Right renal pelvis (tissue), 4 donors: ENCODE data around the gene RAB40C. TPM values are rescaled to one million over a fixed set of nuclear protein-coding genes. Genes with fewer than 3 reads are reported as not detected.

Experiments
- DNase-seq, 4 donors: peaks; one replicate each; pipeline ENCODE4 v3.0.0-alpha.2; 2013; ENCODE audit warnings: low read depth in 4 of 4, low spot score in 3 of 4, missing footprints in 1 of 4
- polyA plus RNA-seq, 4 donors: library from polyadenylated mRNA; unstranded; fragments of 120-200 nt; gene quantifications; one replicate each; pipeline ENCODE4 v1.2.1, GENCODE V29; 2013; ENCODE audit not compliant: insufficient read length in 4 of 4

The RAB40C gene
- polyA plus RNA-seq, 4 donors, result 17.1 to 28.6 (median 19.9) TPM

GRCh38 chr16:641326-642188 lies 51.7 kb downstream of the RAB40C start, which contains the start of gene MCRIP2:
MCRIP2 (plus strand) TSS chr16:641828; CDS start chr16:641992, 164 bp downstream.
- DNase-seq, result no peak

DNA sequence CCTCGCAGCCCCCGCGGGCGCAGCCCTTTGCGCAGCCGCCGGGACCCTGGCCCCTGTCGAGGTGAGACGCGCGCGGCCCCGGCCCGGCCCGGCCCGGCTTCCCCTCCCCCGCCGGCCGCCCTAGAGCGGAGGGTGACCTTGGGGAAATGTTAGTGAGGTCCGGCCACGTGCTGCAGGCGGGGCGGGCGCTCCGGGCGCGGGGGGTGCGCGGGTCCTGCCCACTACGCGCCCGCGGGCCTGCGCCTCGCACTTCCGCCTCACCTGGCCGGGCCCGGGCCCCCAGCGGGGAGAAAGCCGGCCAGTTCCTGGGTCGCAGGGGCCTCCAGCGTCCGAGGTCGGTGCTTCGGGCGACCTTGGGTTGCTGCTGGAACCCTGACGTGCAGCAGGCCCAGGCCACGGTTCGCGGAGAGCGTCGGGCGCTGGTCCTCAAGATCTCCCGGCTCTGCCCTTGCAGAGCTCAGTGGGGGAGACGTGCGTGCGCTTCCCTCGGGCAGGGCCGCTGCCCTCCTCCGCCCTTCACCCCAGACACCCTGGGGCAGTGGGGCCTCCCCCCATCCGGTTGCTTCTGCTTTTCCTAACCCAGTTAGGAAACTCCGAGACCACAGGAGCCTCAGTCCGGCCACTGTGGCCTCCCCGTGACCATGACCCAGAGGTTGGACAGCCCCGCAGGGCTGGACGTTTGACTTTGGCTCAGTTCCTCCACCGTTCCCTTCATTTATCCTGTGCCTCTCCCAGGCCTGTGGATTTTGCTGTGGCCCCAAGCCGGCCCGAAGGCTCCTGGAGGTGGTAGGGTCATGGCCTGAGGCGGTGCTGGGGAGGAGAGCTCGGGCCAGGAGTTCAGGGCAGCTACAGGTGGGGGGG lies 52.6 kb downstream of the RAB40C start:
- no peak for DNase-seq

DNA sequence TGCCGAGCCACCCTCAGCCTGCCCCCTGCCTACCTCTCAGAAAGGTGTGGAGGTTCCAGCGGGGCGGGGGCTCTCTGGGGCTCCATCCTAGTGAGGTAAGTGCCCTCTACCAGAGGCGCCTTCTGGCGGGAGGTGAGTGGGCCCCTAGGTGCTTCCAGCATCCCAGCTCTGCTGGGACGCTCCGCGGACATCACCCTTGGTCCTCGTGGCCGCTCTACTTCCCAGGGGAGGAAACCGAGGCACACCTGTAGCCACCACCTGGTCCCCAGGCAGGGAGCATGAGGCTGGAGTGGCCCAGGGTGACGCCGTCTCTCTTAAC lies 53.1 kb downstream of the RAB40C start:
- no peak for DNase-seq

- DNase-seq, result no peak
These were observed 54.7 kb downstream of the RAB40C start for GRCh38 chr16:644556-644955.

DNA sequence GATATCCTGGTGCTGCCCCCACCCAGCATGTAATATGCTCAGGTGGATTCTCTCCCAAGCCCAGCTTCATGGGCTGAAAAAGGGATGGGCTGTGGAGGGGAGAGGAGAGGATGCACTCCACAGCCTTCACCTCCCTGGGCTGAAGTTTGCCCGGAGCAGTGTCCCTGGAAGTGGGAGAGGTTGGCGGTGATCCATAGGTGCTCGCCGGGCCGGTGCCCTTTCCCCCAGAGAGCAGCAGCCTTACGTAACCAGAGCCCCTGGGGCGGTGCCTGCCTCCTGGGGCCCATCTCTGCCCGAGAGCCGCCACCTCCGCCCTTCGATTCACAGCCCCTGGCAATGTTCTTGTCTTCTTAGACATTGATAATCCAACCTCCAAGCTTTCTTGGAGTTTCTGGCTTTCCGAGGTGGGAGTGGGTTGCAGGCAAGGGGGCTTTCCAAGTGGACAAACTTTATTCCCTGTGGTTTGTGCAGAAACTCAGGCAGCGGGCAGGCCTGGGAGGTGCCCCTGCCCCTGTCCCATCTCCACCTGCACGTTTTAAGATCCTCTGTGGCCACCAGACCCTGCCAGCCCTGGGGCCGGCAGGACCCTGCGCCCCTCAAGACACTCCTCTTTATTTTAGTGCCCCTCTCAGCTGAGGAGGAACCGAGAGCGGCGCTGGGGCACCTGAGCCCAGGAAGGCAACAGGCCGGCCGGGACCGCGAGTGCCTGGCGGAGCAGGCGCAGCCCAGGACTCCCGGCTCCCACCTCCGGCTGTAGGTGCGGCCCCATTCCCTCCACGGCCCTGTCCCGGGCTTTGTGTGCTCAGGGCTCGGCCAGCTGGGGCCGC lies 56.2 kb downstream of the RAB40C start:
- DNase-seq, result no peak

DNA sequence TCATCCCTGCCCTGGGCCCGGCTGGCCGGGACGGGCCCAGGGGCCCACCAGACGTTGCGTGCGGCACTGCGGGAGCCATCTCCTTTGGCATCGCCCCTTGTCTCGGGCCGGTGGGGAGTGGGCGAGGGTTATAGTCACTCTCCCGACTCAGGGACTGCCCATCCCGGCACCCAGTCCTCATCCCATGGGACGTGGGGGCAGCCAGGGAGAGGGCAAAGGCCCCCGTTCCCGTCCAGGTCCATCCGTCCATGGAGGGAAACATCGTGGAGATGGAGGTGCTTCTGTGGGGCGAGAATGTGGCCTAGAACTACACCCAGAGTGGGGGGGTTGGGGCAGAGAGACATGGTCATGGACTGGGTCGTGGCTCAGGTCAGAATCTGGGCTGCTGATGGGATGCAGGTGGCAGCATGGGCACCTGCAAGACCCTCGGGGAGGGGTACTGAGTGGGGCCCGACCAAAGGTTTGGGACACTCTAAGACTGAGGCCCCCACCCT lies 56.9 kb downstream of the RAB40C start:
- no peak for DNase-seq

GRCh38 chr16:647173-647902 lies 57.5 kb downstream of the RAB40C start:
- DNase-seq, result no peak

- DNase-seq, result no peak
These were observed 58.4 kb downstream of the RAB40C start for GRCh38 chr16:648071-648780.

DNA sequence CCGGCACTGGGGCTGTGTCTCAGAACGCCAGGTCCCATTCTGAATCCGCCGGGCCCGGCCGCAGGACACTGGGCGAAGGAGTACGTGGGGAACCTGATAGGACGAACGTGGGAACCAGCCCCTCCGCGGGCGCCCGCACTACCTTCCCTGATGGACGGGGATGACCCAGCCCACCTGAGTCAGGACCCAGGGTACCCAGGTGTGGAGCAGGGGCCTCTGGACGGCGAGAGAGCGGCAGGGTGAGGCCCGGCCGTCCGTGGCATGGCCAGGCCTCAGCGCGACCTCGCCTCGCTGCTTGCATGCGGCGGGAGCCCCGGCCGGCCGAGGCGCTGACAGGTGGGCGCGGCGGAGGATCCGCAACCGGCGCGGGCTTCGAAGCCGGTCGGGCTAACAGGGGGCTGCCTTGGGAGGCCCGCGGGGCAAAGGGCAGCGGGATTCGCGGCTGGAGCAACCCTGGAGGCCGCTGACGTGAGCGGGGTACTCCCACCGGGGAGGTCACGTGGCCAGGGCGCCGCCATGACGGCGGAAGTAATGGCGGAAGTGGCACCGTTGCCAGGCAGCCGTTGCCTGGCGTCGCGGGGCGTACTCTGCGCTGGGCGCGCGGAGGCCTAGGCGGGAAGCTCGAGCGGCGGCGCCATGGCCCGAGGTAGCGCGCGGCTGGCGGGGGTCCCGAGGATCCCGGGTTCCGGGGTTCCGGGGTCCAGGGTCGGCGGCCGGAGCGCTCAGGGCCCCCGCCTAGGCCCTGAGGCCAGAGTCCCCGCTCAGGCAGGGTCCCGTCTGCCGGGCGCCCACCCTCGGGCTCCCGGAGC lies 59.1 kb downstream of the RAB40C start, which contains the start of gene WDR90:
TSS of gene WDR90 (plus strand) at position 585 of the 809 bp plus-strand sequence. CDS start at position 637, 52 bp downstream.
- peak; percentile 73 to 89 (median 76) for DNase-seq

DNA sequence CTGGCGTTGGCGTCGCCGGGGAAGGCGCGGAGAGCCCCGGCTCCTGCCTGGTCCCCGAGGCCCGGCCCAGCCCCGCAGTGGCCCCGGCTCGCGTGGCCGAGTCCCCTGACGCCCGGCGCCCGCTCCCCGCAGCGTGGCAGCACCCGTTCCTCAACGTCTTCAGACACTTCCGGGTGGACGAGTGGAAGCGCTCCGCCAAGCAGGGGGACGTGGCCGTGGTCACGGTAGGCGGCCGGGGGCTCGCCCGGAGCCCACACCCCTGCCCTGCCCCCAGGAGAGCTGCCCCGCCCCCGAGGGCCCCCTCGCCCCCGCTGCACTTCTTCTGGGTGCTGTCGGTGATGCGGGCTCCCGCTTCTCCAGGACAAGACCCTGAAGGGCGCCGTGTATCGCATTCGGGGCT lies 59.8 kb downstream of the RAB40C start:
- no peak for DNase-seq

DNA sequence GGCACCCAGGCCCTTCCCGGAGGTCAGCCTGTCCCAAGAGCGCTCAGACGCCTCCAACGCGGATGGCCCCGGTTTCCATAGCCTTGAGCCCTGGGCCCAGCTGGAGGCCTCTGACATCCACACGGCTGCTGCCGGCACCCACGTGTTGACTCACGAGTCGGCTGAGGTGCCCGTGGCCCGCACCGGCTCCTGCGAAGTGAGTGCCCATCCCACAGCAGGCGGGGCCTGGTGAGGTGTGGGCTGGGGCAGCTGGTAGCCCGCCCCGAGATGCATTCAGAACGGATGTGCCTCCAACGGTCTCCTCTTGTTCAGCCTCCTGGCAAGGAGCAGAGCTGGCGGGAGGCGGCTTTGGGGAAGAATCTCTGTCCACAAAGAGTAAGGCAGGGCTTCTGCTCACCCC lies 62.0 kb downstream of the RAB40C start:
- DNase-seq, result no peak

DNA sequence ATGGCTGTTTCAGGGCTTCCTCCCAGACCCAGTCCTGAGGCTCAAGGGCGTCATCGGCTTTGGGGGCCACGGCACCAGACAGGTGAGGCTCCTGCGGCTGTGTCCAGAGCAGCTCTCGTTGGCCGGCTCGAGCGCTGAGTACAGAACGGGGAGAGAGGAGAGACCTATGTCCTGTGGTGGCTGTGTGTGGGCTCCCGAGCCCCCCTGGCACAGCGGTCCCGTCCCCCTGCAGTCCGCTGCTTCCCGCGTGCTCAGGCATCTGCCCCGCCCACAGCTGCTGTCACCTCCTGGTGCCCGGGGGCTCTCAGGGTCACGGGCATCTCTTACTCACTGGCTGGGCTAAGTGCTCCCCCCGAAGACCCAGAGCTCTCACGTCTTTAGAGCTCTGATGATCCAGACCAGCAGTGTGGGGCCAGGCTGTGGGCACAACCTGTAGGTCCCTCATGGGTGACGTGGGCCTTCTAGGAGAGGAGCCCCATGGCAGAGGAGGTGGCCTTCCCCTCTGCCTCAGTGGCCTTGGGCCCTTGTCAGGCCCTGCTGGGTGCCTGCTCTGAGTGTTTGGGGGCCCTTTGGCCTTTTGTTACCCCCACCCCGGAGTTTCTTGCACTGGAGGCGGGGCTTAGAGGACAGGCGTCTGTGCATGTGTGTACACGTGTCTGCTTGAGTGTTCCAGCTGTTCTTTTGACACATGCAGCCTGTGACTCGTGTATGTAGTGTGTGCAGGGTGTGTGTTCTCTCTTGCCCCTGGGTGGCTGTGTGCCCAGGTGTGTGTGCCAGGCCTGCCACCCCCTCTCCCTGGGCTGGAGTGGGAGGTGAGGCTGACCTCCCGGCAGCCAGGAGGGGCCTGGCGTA lies 62.8 kb downstream of the RAB40C start:
- DNase-seq, result no peak

DNA sequence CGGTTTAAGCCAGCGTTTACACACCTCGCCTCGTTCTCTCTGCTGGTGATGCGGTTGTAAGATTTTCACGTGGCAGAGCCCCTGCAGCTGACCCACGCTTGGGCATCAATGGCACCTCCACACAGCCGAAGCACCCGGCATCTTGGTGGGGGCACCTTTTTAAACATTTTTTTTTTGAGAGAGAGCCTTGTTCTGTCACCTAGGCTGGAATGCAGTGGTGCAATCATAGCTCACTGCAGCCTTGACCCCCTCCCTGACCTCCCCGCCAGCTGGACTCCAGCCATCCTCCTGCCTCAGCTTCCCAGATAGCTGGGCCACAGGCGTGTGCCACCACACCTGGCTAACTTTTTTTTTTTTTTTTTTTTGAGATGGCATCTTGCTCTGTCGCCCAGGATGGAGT lies 64.2 kb downstream of the RAB40C start:
- no peak for DNase-seq

DNA sequence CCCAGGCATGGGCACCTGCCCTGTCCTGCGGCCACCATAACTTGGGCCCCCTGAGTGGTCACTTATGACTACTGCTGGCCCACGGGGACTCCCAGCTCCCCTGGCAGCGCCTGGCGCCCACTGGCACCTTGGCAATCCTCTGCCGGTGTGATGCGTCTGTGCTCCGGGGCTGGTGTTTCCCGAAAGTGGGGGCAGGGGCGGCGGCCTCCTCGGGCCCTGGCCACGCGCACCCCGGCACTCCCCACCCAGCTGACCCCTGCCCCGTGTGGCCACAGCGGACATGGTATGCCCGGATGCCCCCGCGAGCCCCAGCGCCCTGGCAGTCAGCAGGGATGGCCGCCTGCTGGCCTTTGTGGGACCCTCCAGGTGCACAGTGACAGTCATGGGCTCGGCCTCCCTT lies 67.6 kb downstream of the RAB40C start:
- no peak for DNase-seq

GRCh38 chr16:658679-659571 lies 69.1 kb downstream of the RAB40C start:
- DNase-seq, result no peak

GRCh38 chr16:659618-660017 lies 69.8 kb downstream of the RAB40C start:
- DNase-seq, result no peak

DNA sequence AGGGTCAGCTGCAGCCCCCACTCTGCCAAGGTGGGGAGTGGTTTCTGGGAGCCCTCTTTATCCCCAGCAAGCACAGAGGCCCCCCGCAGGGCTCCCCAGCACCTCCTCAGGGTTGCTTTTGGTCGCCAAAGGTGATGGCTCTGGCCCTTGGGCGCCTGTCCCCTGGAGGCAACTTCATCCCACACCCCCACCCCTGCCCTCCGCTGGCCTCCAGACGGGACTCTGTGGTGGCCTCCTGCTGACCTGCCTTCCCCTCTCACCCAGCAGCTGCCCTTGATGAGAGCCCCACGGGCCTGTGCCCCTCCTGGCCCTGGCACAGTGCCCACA lies 70.2 kb downstream of the RAB40C start:
- DNase-seq, result no peak
